Heart left ventricle (tissue), 16 donors: ENCODE data around the gene CFAP77. TPM values are rescaled to one million over a fixed set of nuclear protein-coding genes. Genes with fewer than 3 reads are reported as not detected.
A peak's percentile ranks its signal among the peaks of the same experiment; 100 is the strongest.

Source experiments
- ATAC-seq, 4 donors: fragments of 200-7000 bp; cut with Tn5 transposase; one replicate each; pipeline ENCODE4 v1.9.1; 2020 to 2022; ENCODE audit warnings: moderate library complexity in 4 of 4, mild to moderate bottlenecking in 3 of 4, moderate number of reproducible peaks in 1 of 4
- DNase-seq, 5 donors: peaks; one replicate each; pipeline ENCODE4 v3.0.0-alpha.2; 2020
- H3K27ac ChIP-seq, 12 donors: fragments of 200-600 bp; sonication (generic) in 4 of 12; one replicate each; pipeline versions ENCODE4 v1.5.0 to v1.8.0; 2016 to 2022; ENCODE audit warnings: mild to moderate bottlenecking in 2 of 12
- H3K27me3 ChIP-seq, 9 donors: fragments of 200-600 bp; sonication (generic) in 2 of 9; one replicate each; pipeline versions ENCODE4 v1.5.1 to v1.8.0; 2016 to 2022; ENCODE audit warnings: mild to moderate bottlenecking in 3 of 9
- H3K36me3 ChIP-seq, 9 donors: fragments of 200-600 bp; sonication (generic) in 2 of 9; one replicate each; pipeline versions ENCODE4 v1.5.0 to v1.8.0; 2018 to 2022; ENCODE audit warnings: mild to moderate bottlenecking in 2 of 9
- H3K4me1 ChIP-seq, 12 donors: fragments of 200-600 bp; sonication (generic) in 4 of 12; one replicate each; pipeline versions ENCODE4 v1.5.0 to v1.8.0; 2016 to 2022; ENCODE audit warnings: mild to moderate bottlenecking in 3 of 12
- H3K4me3 ChIP-seq, 12 donors: fragments of 200-600 bp; sonication (generic) in 4 of 12; one replicate each; pipeline versions ENCODE4 v1.5.0 to v1.8.0; 2017 to 2022; ENCODE audit warnings: mild to moderate bottlenecking in 9 of 12, moderate library complexity in 4 of 12
- H3K9me3 ChIP-seq, 12 donors: fragments of 200-600 bp; sonication (generic) in 4 of 12; one replicate each; pipeline versions ENCODE4 v1.5.0 to v1.8.0; 2016 to 2022; ENCODE audit warnings: mild to moderate bottlenecking in 1 of 12
- POLR2A ChIP-seq, 2 donors: fragments of 450-650 bp; IDR thresholded peaks; one replicate each; pipeline ENCODE4 v1.6.1; 2017; ENCODE audit warnings: antibody characterized with exemption in 2 of 2, mild to moderate bottlenecking in 2 of 2, moderate library complexity in 2 of 2
- WGBS, 4 donors: extraction: QIAGEN DNeasy Blood & Tissue Kit in 2 of 4; methylation state at CpG; one replicate each; pipeline versions ENCODE4 v1.1.5 to v1.1.7; 2013 to 2018; 5-methylcytosine and 5-hydroxymethylcytosine counted together
- intact Hi-C, 10 donors: fragments of 100-400 bp; cut with DNase I; formaldehyde crosslinking; loops; one replicate each; pipeline versions ENCODE4 v1.11.1 to v1.14.2; 2022
- polyA plus RNA-seq, 2 donors: library from polyadenylated mRNA; stranded (reverse); fragments of 200-250 nt; gene quantifications; one replicate each; pipeline ENCODE4 v1.2.3, GENCODE V29; 2013
- total RNA-seq, 9 donors: library from RNA; depleted of rRNA in 2 of 9; stranded (reverse); fragments of >200 nt in 2 of 9; fragmentation: NEBNext Ultra II Directional in 3 of 9; extraction: Animal tissue kit (Norgen Biotek cat#: 25700) in 3 of 9; gene quantifications; one replicate each; pipeline versions ENCODE4 v1.1.0 to v1.2.4, GENCODE V29; 2016 to 2023
- TF ChIP-seq, protein P1 (sequence below), 12 donors: fragments of 200-600 bp; sonication (generic) in 4 of 12; IDR thresholded peaks; one replicate each; pipeline versions ENCODE4 v1.5.0 to v1.8.0; 2018 to 2022; ENCODE audit warnings: antibody characterized with exemption in 12 of 12, mild to moderate bottlenecking in 5 of 12
- donor health status: ischemic (EF 13 %, LVEDD 7.1; RV severe dilation, severe dysfunction).
- donor health status: healthy with polysubstance abuse.
- donor health status: DM: no; HTN: yes; CAD: no.
- donor health status: DM: no; HTN: no; CAD: no.
- donor health status: ischemic (EF 25% LVEDD 6.9; RV normal size, moderate dysfunction).
- donor health status: ischemic (EF 25% LVEDD 5.7; RV mildly dilated, moderate dysfunction).
- donor health status: healthy.
- donor health status: DM: yes; HTN: yes; CAD: no.
- donor health status: ischemic (EF 35%, LVEDD 5.7; RV mildly dilated, moderate dysfunction).
- donor health status: nonischemic (EF 11% LVEDD 7.7; RV severe dilation, severe dysfunction).
- donor health status: DM: yes; HTN: yes; CAD: no.
- donor health status: PGD.
- donor health status: ischemic (EF 29% LVEDD 5.4; RV normal size, mild dysfunction).
- donor health status: nonischemic (EF 23%, LVEDD 6.1; RV moderate dilation, normal function).

CFAP77 gene
- total and polyA plus RNA-seq, 11 donors, result 1.3 to 6.8 (median 2.2) TPM

- peaks cover 0 to 98% (median 82%) of the 10 kb centered on the region in 9 donors for H3K36me3 ChIP-seq
- ATAC-seq (no peak), DNase-seq (no peak)
- H3K4me1 ChIP-seq, result no peaks in the 10 kb centered on the region
- no peak overlapping the region for H3K4me3 ChIP-seq
- WGBS, 4 donors, result 75 to 82% (median 80%) methylated on average over 6 of the region's 6 CpGs
- intact Hi-C loops, result no loop called here
- H3K27ac ChIP-seq, result no peak overlapping the region
- TF ChIP-seq, protein P1, sequence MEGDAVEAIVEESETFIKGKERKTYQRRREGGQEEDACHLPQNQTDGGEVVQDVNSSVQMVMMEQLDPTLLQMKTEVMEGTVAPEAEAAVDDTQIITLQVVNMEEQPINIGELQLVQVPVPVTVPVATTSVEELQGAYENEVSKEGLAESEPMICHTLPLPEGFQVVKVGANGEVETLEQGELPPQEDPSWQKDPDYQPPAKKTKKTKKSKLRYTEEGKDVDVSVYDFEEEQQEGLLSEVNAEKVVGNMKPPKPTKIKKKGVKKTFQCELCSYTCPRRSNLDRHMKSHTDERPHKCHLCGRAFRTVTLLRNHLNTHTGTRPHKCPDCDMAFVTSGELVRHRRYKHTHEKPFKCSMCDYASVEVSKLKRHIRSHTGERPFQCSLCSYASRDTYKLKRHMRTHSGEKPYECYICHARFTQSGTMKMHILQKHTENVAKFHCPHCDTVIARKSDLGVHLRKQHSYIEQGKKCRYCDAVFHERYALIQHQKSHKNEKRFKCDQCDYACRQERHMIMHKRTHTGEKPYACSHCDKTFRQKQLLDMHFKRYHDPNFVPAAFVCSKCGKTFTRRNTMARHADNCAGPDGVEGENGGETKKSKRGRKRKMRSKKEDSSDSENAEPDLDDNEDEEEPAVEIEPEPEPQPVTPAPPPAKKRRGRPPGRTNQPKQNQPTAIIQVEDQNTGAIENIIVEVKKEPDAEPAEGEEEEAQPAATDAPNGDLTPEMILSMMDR (IDR thresholded peaks at IDR 0.05), result no peak
- no peak for TF ChIP-seq POLR2A (IDR thresholded peaks at IDR 0.05)
- no peaks in the 10 kb centered on the region for H3K9me3 ChIP-seq
- no peaks in the 10 kb centered on the region for H3K27me3 ChIP-seq
Observed at GRCh38 chr9:132614324-132614723, 204.3 kb downstream of the CFAP77 start.

GRCh38 chr9:132615774-132616173, 205.8 kb downstream of the CFAP77 start:
- no peak overlapping the region for H3K27ac ChIP-seq
- no peak for DNase-seq
- no peaks in the 10 kb centered on the region for H3K9me3 ChIP-seq
- no peak overlapping the region for H3K4me3 ChIP-seq
- no peaks in the 10 kb centered on the region for H3K27me3 ChIP-seq
- no peak for ATAC-seq
- TF ChIP-seq, protein P1 (IDR thresholded peaks at IDR 0.05), result no peak
- no peak for TF ChIP-seq POLR2A (IDR thresholded peaks at IDR 0.05)
- intact Hi-C loops, result no loop called here
- no peaks in the 10 kb centered on the region for H3K4me1 ChIP-seq
- WGBS, 4 donors, result 81 to 96% (median 91%) methylated on average over 2 of the region's 2 CpGs
- peaks cover 0 to 98% (median 72%) of the 10 kb centered on the region in 9 donors for H3K36me3 ChIP-seq

- Histone ChIP-seq H3K27me3 (no peaks in the 10 kb centered on the region), H3K4me3 (no peak overlapping the region), H3K36me3 (peaks cover 0 to 96% (median 69%) of the 10 kb centered on the region in 9 donors), H3K27ac (no peak overlapping the region), H3K9me3 (no peaks in the 10 kb centered on the region), H3K4me1 (no peaks in the 10 kb centered on the region)
- DNase-seq (no peak), ATAC-seq (no peak)
- no peak for TF ChIP-seq POLR2A (IDR thresholded peaks at IDR 0.05)
- TF ChIP-seq, protein P1 (IDR thresholded peaks at IDR 0.05), result no peak
- intact Hi-C loops, result no loop called here
- WGBS, 4 donors, result 92 to 99% (median 94%) methylated on average over 5 of the region's 5 CpGs
Observed at GRCh38 chr9:132616725-132617124, 206.7 kb downstream of the CFAP77 start.

DNA sequence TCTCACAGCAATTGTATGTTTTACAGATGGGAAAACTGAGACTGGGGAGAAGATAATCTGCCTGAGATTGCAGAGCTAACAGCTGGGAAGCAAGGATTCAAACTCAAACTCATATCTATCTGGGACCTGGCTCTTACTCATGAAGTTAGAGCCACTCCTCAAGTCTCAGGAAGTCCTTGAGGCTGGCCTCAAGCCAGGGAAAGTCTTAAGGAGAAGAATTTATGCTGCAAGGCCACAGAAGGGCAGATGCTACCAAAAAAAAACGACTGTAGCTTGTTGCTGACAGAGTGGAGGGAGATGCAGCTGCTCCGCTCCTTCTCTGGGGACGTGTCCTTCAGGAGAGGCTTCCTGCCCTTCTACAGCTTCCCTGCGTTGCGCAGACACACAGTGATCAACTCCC, 212.1 kb downstream of the CFAP77 start:
- intact Hi-C loops, result no loop called here
- WGBS, 4 donors, result 62 to 78% (median 67%) methylated on average over 5 of the region's 5 CpGs
- TF ChIP-seq POLR2A (IDR thresholded peaks at IDR 0.05), result no peak
- TF ChIP-seq, protein P1 (IDR thresholded peaks at IDR 0.05), result no peak
- Histone ChIP-seq H3K27me3 (no peaks in the 10 kb centered on the region), H3K27ac (no peak overlapping the region), H3K4me1 (no peaks in the 10 kb centered on the region), H3K36me3 (peaks cover 0 to 87% (median 54%) of the 10 kb centered on the region in 9 donors), H3K9me3 (no peaks in the 10 kb centered on the region), H3K4me3 (no peak overlapping the region)
- DNase-seq, result peak in 1 of 5 donors; percentile 35
- no peak for ATAC-seq

Other genes starting within 250 kb of the CFAP77 start
- 1 to 10 TPM in 7 of 9 donors, under 1 TPM in 2; 0.40 to 4.1 (median 2.5) TPM for gene NTNG2, start 248.2 kb upstream of the CFAP77 start, total RNA-seq
- 1 to 10 TPM in 1 of 2 donors, under 1 TPM in 1; 0.28 to 2.2 TPM for gene NTNG2, start 248.2 kb upstream of the CFAP77 start, polyA plus RNA-seq
- gene SETX, start 55.2 kb upstream of the CFAP77 start, total RNA-seq, result 10 to 100 TPM; 19.3 to 42.5 (median 27.8) TPM
- gene SETX, start 55.2 kb upstream of the CFAP77 start, polyA plus RNA-seq, result 10 to 100 TPM; 11.7 to 25.4 TPM
- gene TTF1, start 3.4 kb upstream of the CFAP77 start, total RNA-seq, result 10 to 100 TPM; 13.0 to 20.3 (median 16.5) TPM
- gene TTF1, start 3.4 kb upstream of the CFAP77 start, polyA plus RNA-seq, result 10 to 100 TPM; 20.5 to 25.2 TPM
- gene BARHL1, start 172.4 kb downstream of the CFAP77 start, total RNA-seq, result not detected
- gene BARHL1, start 172.4 kb downstream of the CFAP77 start, polyA plus RNA-seq, result not detected